K562 (cell line): Measurements from ENCODE around the gene GPR108. TPM values are rescaled to one million over a fixed set of nuclear protein-coding genes. Genes with fewer than 3 reads are reported as not detected.

Experiments used
- ATAC-seq: fragments of 200-7000 bp; cut with Tn5 transposase; 3 replicates; pipeline ENCODE4 v1.9.1; 2020; ENCODE audit warnings: moderate library complexity
- BruUV-seq: library from RNA; stranded (reverse); fragments of 400-500 nt; replicated peaks from 2 replicates; lab custom pipeline; 2021; lab: Mats Ljungman, UMichigan
- CTCF ChIA-PET: fragments of 300-600 bp; formaldehyde crosslinking; extraction: SDS; loops from one replicate; lab custom pipeline; 2021; ENCODE audit warnings: low intra/inter-chr PET ratio; lab: Yijun Ruan, JAX
- POLR2A ChIA-PET: fragments of 300-600, 350-650 bp; sonication (Branson Sonifier 250); formaldehyde crosslinking; extraction: SDS; loops from one replicate; lab custom pipeline; 2021; ENCODE audit warnings: antibody characterized with exemption, inconsistent platforms; lab: Yijun Ruan, JAX
- DNase-seq, 4 experiments: peaks; one replicate each; pipeline versions ENCODE4 v3.0.0 to v3.0.0-alpha.2; 2011 to 2018; ENCODE audit warnings: low spot score in 3 of 4, mixed read lengths in 3 of 4; ENCODE audit errors: extremely low read depth in 1 of 4
- FAIRE-seq: peaks from 2 replicates; lab custom pipeline; 2011; peaks lifted over from hg19 to GRCh38; lab: Jason Lieb, UNC
- H2AFZ ChIP-seq: 2 replicates; pipeline ENCODE4 v1.6.0; 2011; ENCODE audit warnings: low read depth, low read length, control low read depth, inconsistent platforms
- H3K27ac ChIP-seq: fragments of 200-600 bp; 3 replicates; pipeline ENCODE4 v1.8.0; 2011; ENCODE audit warnings: low read depth, mild to moderate bottlenecking, control low read depth, inconsistent platforms, low read length, moderate library complexity, mixed read lengths; ENCODE audit errors: extremely low read depth
- H3K27me3 ChIP-seq, 2 experiments: fragments of 300-600 bp in 1 of 2; 2 replicates in 1 of 2; 3 replicates in 1 of 2; pipeline versions ENCODE4 v1.6.0 to v1.8.0; 2011; ENCODE audit warnings: inconsistent platforms in 2 of 2, low read length in 2 of 2, mild to moderate bottlenecking in 1 of 2, mixed read lengths in 1 of 2, moderate library complexity in 1 of 2; ENCODE audit not compliant: control insufficient read depth in 2 of 2, insufficient read depth in 2 of 2
- H3K36me3 ChIP-seq: fragments of 300-600 bp; 3 replicates; pipeline ENCODE4 v1.8.0; 2011; ENCODE audit warnings: mild to moderate bottlenecking, low read length, inconsistent platforms; ENCODE audit not compliant: control insufficient read depth, insufficient read depth
- H3K4me1 ChIP-seq, 2 experiments: fragments of 200-600 bp in 1 of 2; replicated peaks in 1 of 2; 2 replicates in 1 of 2; 3 replicates in 1 of 2; pipeline versions ENCODE4 v1.5.1 to v1.8.0; 2011; ENCODE audit warnings: inconsistent platforms in 2 of 2, low read length in 2 of 2, mild to moderate bottlenecking in 1 of 2, mixed read lengths in 1 of 2, moderate library complexity in 1 of 2; ENCODE audit not compliant: control insufficient read depth in 2 of 2, insufficient read depth in 2 of 2
- H3K4me2 ChIP-seq: 2 replicates; pipeline ENCODE4 v1.6.1; 2011; ENCODE audit warnings: low read length, control low read depth, inconsistent platforms, mixed read lengths; ENCODE audit not compliant: insufficient read depth
- H3K4me3 ChIP-seq: fragments of 200-600 bp; sonication (generic), shearing (Covaris generic); 2 replicates; pipeline ENCODE4 v1.5.1; 2016; ENCODE audit warnings: control low read depth, inconsistent platforms
- H3K79me2 ChIP-seq: fragments of 200-600 bp; 3 replicates; pipeline ENCODE4 v1.8.0; 2011; ENCODE audit warnings: low read length, inconsistent platforms; ENCODE audit not compliant: control insufficient read depth, insufficient read depth
- H3K9ac ChIP-seq, 2 experiments: 2 replicates each; pipeline versions ENCODE4 v1.6.0 to v1.6.1; 2011; ENCODE audit warnings: low read depth in 2 of 2, low read length in 2 of 2, control low read depth in 1 of 2, inconsistent platforms in 1 of 2, mild to moderate bottlenecking in 1 of 2, mixed read lengths in 1 of 2; ENCODE audit not compliant: insufficient read depth in 1 of 2
- H3K9me1 ChIP-seq: one replicate; pipeline ENCODE4 v1.6.0; 2011; ENCODE audit warnings: inconsistent platforms, mild to moderate bottlenecking, low read length, moderate library complexity; ENCODE audit not compliant: control insufficient read depth, insufficient read depth
- H3K9me3 ChIP-seq: replicated peaks from 2 replicates; pipeline ENCODE4 v1.5.1; 2011; ENCODE audit warnings: low read depth, low read length, inconsistent platforms; ENCODE audit not compliant: control insufficient read depth, insufficient read depth
- H4K20me1 ChIP-seq: replicated peaks from 2 replicates; pipeline ENCODE4 v1.6.1; 2011; ENCODE audit warnings: low read length, inconsistent platforms, mixed read lengths; ENCODE audit not compliant: control insufficient read depth, insufficient read depth
- DMBX1 ChIP-seq: fragments of 250-450 bp; sonication (Bioruptor Pico); IDR thresholded peaks from 2 replicates; pipeline ENCODE4 v1.8.0; 2022; ENCODE audit warnings: inconsistent platforms, mild to moderate bottlenecking, moderate library complexity, borderline replicate concordance
- FOSL1 ChIP-seq: fragments of 200-800 bp; sonication (Bioruptor generic); conservative IDR thresholded peaks from 2 replicates; pipeline ENCODE4 v1.6.1; 2016; ENCODE audit warnings: missing genetic modification characterization, missing compliant biosample characterization
- FOXA3 ChIP-seq, 2 experiments: fragments of 450-650 bp in 1 of 2; sonication (generic) in 1 of 2; formaldehyde crosslinking; IDR thresholded peaks in 1 of 2; conservative IDR thresholded peaks in 1 of 2; 2 replicates each; pipeline versions ENCODE4 v1.4.0 to v1.8.0; 2020 to 2022; ENCODE audit warnings: mild to moderate bottlenecking in 2 of 2, missing genetic modification reagents in 1 of 2
- HCFC1 ChIP-seq: IDR thresholded peaks from 2 replicates; pipeline ENCODE4 v1.6.1; 2012; ENCODE audit warnings: low read depth, low read length, improper control_type of control experiment
- RAD51 ChIP-seq: fragments of 450-650 bp; IDR thresholded peaks from 2 replicates; pipeline ENCODE4 v1.7.1; 2016; ENCODE audit warnings: low read depth, mild to moderate bottlenecking, borderline replicate concordance
- RBM15 ChIP-seq: fragments of 200-400 bp; formaldehyde crosslinking; IDR thresholded peaks from 2 replicates; pipeline ENCODE4 v1.6.1; 2018; ENCODE audit warnings: mild to moderate bottlenecking, low read length, moderate library complexity; ENCODE audit not compliant: insufficient read depth
- RNF2 ChIP-seq: sonication (generic); IDR thresholded peaks from 2 replicates; pipeline ENCODE4 v1.6.1; 2016
- WGBS: fragments of 100-300 bp; shearing (Covaris generic); methylation state at CpG from one replicate; pipeline ENCODE4 v1.1.6; 2016; ENCODE audit warnings: low coverage, mixed read lengths; ENCODE audit not compliant: insufficient coverage; ENCODE audit errors: missing lambda C conversion rate; 5-methylcytosine and 5-hydroxymethylcytosine counted together
- in situ Hi-C: fragments of 300-500 bp; cut with MboI; formaldehyde crosslinking; loops from 4 replicates; pipeline ENCODE4 v1.15.0; 2018; ENCODE audit warnings: inconsistent platforms, mixed read lengths
- intact Hi-C: fragments of 100-400 bp; cut with micrococcal nuclease; formaldehyde crosslinking; loops from 2 replicates; pipeline ENCODE4 v1.14.2; 2022
- polyA plus RNA-seq, 8 experiments: library from polyadenylated mRNA; depleted of rRNA in 4 of 8; stranded (reverse) in 5 of 8; unstranded in 3 of 8; fragments of >200 nt; fragmentation: Nextera tagmentation in 2 of 8; fragmentation: Illumina TruSeq in 1 of 8; extraction: Ambion mirVana in 2 of 8; extraction: Trizol in 1 of 8; gene quantifications; 2 replicates each; pipeline versions ENCODE4 v1.2.1 to v1.2.3, GENCODE V29; 2011 to 2014; ENCODE audit warnings: inconsistent platforms in 1 of 8, missing spikeins in 1 of 8
- total RNA-seq, 7 experiments: library from RNA; depleted of rRNA in 6 of 7; stranded (reverse); fragments of >200 nt in 6 of 7; fragmentation: Illumina TruSeq in 2 of 7; extraction: Trizol in 2 of 7; gene quantifications; 2 replicates each; pipeline versions ENCODE4 v1.2.1 to v1.2.3, GENCODE V29; 2011 to 2021; ENCODE audit warnings: low replicate concordance in 1 of 7
- TF ChIP-seq, protein P1 (sequence below), 2 experiments: IDR thresholded peaks; 2 replicates each; pipeline ENCODE4 v1.6.1; 2011; ENCODE audit warnings: borderline replicate concordance in 1 of 2, control low read depth in 1 of 2, low read depth in 1 of 2, low read length in 1 of 2, mild to moderate bottlenecking in 1 of 2, mixed read lengths in 1 of 2, moderate library complexity in 1 of 2; ENCODE audit not compliant: insufficient read depth in 1 of 2, insufficient read length in 1 of 2, poor library complexity in 1 of 2, severe bottlenecking in 1 of 2; ENCODE audit errors: extremely low read depth in 1 of 2
- TF ChIP-seq, protein P2 (sequence below): fragments of 150-350 bp; IDR thresholded peaks from 2 replicates; pipeline ENCODE4 v1.6.1; 2014; ENCODE audit warnings: low read depth, mild to moderate bottlenecking, low read length, borderline replicate concordance
- TF ChIP-seq, protein P3 (sequence below): fragments of 450-650 bp; IDR thresholded peaks from 2 replicates; pipeline ENCODE4 v1.6.1; 2018; ENCODE audit not compliant: partially characterized antibody
- TF ChIP-seq, protein P4 (sequence below), 3 experiments: fragments of 200-800 bp in 1 of 3; sonication (Bioruptor generic) in 1 of 3; sonication (generic) in 1 of 3; formaldehyde crosslinking in 1 of 3; IDR thresholded peaks; 2 replicates each; pipeline versions ENCODE4 v1.6.1 to v1.8.0; 2016 to 2022; ENCODE audit warnings: mild to moderate bottlenecking in 2 of 3, missing compliant biosample characterization in 2 of 3, missing genetic modification characterization in 2 of 3, missing genetic modification reagents in 1 of 3

Gene GPR108
- total and polyA plus RNA-seq, 9 of the 15 experiments (the other 6 are each of a cell fraction or from before 2014, with no cell fraction given): 2.4 to 33.2 (median 24.4) TPM

DNA sequence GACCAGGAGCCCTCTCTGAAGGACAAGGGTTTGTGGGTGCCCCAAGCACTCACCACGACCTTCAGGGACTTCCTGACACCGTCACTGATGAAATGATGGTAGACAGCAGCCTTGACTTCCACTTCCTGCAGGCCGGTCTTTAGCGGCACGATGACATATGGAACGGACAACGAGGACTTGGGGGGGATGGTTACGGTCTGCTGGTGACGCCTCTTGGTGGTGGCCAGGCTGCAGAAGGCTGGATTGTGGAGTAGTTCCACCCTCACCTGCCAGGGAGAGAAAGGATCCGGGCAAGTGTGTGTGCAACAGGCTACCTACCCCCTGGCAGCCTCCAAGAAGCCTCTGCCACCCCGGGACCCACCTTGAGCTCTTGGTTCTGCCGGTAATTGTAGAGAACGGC is 40.1 kb downstream of the GPR108 start:
- no peak overlapping the region for H3K4me3 ChIP-seq
- 18% methylated on average over 13 of the region's 13 CpGs for WGBS
- peaks cover 7 to 27% of the 10 kb centered on the region in 2 experiments; a peak in 3 of 5 replicates for H3K4me1 ChIP-seq
- ChIA-PET CTCF (no interaction called here), POLR2A (interaction anchor here (1.1 kb wide), 1 partner anchor 9 kb away, joined by 3 read pairs; no protein-coding TSS in a partner anchor)
- peaks cover 5 to 6% of the 10 kb centered on the region in 2 experiments; a peak in 3 of 5 replicates for H3K27me3 ChIP-seq
- no peaks in the 10 kb centered on the region for H3K9me3 ChIP-seq
- H3K27ac ChIP-seq: no peak overlapping the region
- peak overlapping the region in 1 of 2 experiments; percentile 74; a peak in 2 of 4 replicates for H3K9ac ChIP-seq
- peak overlapping the region; percentile 89 for H2AFZ ChIP-seq
- intact Hi-C loops: no loop called here
- no TSS peak for BruUV-seq
- in situ Hi-C loops: no loop called here
- no peaks in the 10 kb centered on the region for H3K79me2 ChIP-seq
- peak overlapping the region; percentile 49; the same call in 1 of the 2 replicates for H3K4me2 ChIP-seq
- ATAC-seq (no peak; the same call in 2 of the 3 replicates), DNase-seq (peak in 1 of 4 experiments; percentile 26), FAIRE-seq (peak; percentile 55)
- H3K36me3 ChIP-seq: no peaks in the 10 kb centered on the region
- no peaks in the 10 kb centered on the region for H4K20me1 ChIP-seq
- no peaks in the 10 kb centered on the region for H3K9me1 ChIP-seq
- TF ChIP-seq, protein P1, sequence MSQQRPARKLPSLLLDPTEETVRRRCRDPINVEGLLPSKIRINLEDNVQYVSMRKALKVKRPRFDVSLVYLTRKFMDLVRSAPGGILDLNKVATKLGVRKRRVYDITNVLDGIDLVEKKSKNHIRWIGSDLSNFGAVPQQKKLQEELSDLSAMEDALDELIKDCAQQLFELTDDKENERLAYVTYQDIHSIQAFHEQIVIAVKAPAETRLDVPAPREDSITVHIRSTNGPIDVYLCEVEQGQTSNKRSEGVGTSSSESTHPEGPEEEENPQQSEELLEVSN (IDR thresholded peaks at IDR 0.05; ENCODE audit: borderline replicate concordance in 1 of 2, extremely low read depth in 1 of 2, insufficient read depth in 1 of 2, insufficient read length in 1 of 2, low read depth in 1 of 2, low read length in 1 of 2, poor library complexity in 1 of 2, severe bottlenecking in 1 of 2): peak in 1 of 2 experiments; percentile 35
- TF ChIP-seq FOXA3 (CRISPR knock-in tag; conservative IDR thresholded peaks at IDR 0.05 in 1 of 2, IDR thresholded peaks at IDR 0.05 in 1 of 2) (no peak), DMBX1 (CRISPR knock-in tag) (no peak), RAD51 (no peak), RBM15 (no peak), RNF2 (no peak), HCFC1 (no peak), FOSL1 (tag) (no peak)
- TF ChIP-seq, protein P2, sequence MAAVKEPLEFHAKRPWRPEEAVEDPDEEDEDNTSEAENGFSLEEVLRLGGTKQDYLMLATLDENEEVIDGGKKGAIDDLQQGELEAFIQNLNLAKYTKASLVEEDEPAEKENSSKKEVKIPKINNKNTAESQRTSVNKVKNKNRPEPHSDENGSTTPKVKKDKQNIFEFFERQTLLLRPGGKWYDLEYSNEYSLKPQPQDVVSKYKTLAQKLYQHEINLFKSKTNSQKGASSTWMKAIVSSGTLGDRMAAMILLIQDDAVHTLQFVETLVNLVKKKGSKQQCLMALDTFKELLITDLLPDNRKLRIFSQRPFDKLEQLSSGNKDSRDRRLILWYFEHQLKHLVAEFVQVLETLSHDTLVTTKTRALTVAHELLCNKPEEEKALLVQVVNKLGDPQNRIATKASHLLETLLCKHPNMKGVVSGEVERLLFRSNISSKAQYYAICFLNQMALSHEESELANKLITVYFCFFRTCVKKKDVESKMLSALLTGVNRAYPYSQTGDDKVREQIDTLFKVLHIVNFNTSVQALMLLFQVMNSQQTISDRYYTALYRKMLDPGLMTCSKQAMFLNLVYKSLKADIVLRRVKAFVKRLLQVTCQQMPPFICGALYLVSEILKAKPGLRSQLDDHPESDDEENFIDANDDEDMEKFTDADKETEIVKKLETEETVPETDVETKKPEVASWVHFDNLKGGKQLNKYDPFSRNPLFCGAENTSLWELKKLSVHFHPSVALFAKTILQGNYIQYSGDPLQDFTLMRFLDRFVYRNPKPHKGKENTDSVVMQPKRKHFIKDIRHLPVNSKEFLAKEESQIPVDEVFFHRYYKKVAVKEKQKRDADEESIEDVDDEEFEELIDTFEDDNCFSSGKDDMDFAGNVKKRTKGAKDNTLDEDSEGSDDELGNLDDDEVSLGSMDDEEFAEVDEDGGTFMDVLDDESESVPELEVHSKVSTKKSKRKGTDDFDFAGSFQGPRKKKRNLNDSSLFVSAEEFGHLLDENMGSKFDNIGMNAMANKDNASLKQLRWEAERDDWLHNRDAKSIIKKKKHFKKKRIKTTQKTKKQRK: no peak
- TF ChIP-seq, protein P3, sequence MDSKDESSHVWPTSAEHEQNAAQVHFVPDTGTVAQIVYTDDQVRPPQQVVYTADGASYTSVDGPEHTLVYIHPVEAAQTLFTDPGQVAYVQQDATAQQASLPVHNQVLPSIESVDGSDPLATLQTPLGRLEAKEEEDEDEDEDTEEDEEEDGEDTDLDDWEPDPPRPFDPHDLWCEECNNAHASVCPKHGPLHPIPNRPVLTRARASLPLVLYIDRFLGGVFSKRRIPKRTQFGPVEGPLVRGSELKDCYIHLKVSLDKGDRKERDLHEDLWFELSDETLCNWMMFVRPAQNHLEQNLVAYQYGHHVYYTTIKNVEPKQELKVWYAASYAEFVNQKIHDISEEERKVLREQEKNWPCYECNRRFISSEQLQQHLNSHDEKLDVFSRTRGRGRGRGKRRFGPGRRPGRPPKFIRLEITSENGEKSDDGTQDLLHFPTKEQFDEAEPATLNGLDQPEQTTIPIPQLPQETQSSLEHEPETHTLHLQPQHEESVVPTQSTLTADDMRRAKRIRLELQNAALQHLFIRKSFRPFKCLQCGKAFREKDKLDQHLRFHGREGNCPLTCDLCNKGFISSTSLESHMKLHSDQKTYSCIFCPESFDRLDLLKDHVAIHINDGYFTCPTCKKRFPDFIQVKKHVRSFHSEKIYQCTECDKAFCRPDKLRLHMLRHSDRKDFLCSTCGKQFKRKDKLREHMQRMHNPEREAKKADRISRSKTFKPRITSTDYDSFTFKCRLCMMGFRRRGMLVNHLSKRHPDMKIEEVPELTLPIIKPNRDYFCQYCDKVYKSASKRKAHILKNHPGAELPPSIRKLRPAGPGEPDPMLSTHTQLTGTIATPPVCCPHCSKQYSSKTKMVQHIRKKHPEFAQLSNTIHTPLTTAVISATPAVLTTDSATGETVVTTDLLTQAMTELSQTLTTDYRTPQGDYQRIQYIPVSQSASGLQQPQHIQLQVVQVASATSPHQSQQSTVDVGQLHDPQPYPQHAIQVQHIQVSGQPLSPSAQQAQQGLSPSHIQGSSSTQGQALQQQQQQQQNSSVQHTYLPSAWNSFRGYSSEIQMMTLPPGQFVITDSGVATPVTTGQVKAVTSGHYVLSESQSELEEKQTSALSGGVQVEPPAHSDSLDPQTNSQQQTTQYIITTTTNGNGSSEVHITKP: peak; percentile 96
- TF ChIP-seq, protein P4, sequence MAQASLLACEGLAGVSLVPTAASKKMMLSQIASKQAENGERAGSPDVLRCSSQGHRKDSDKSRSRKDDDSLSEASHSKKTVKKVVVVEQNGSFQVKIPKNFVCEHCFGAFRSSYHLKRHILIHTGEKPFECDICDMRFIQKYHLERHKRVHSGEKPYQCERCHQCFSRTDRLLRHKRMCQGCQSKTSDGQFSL (CRISPR knock-in tag; IDR thresholded peaks at IDR 0.05): no peak
- TF ChIP-seq, protein P4 (tag; IDR thresholded peaks at IDR 0.05): no peak
